GM12878 (cell line): ENCODE measurements around the gene COL4A2. TPM values are rescaled to one million over a fixed set of nuclear protein-coding genes. Genes with fewer than 3 reads are reported as not detected.

Experiments
- ETV6 ChIP-seq, 2 experiments: fragments of 450-650 bp in 1 of 2; IDR thresholded peaks in 1 of 2; conservative IDR thresholded peaks in 1 of 2; 2 replicates each; pipeline ENCODE4 v1.6.1; 2014; ENCODE audit warnings: antibody characterized with exemption in 1 of 2, borderline replicate concordance in 1 of 2, low read depth in 1 of 2, mild to moderate bottlenecking in 1 of 2, moderate library complexity in 1 of 2
- NR2F1 ChIP-seq: fragments of 450-650 bp; conservative IDR thresholded peaks from 2 replicates; pipeline ENCODE4 v1.6.1; 2017; ENCODE audit warnings: mild to moderate bottlenecking
- WRNIP1 ChIP-seq: IDR thresholded peaks from 2 replicates; pipeline ENCODE4 v1.6.1; 2011; ENCODE audit warnings: low read depth, low read length, improper control_type of control experiment, borderline replicate concordance
- polyA plus RNA-seq, 11 experiments: library from polyadenylated mRNA; depleted of rRNA in 4 of 11; unstranded in 6 of 11; stranded (reverse) in 5 of 11; fragments of >200 nt; fragmentation: Nextera tagmentation in 4 of 11; fragmentation: Illumina TruSeq in 1 of 11; extraction: Ambion mirVana in 4 of 11; extraction: Trizol in 1 of 11; gene quantifications; 1 replicate in 1 of 11; 2 replicates in 10 of 11; pipeline versions ENCODE4 v1.2.1 to v1.2.3, GENCODE V29; 2011 to 2016; ENCODE audit warnings: inconsistent platforms in 2 of 11, missing spikeins in 2 of 11, low read depth in 1 of 11
- total RNA-seq, 4 experiments: library from RNA; depleted of rRNA in 3 of 4; stranded (reverse); fragments of >200 nt in 3 of 4; fragmentation: Illumina TruSeq in 1 of 4; extraction: Trizol in 1 of 4; gene quantifications; 2 replicates each; pipeline versions ENCODE4 v1.2.1 to v1.2.3, GENCODE V29; 2013 to 2021
- TF ChIP-seq, protein P1 (sequence below): fragments of 450-650 bp; IDR thresholded peaks from 2 replicates; pipeline ENCODE4 v1.6.1; 2017; ENCODE audit warnings: mild to moderate bottlenecking, moderate library complexity
- TF ChIP-seq, protein P2 (sequence below): fragments of 450-650 bp; formaldehyde crosslinking; IDR thresholded peaks from 2 replicates; pipeline ENCODE4 v1.5.0; 2022; ENCODE audit warnings: mild to moderate bottlenecking, missing genetic modification characterization

The COL4A2 gene
- total and polyA plus RNA-seq, 10 of the 15 experiments (the other 5 are each of a cell fraction or from before 2014, with no cell fraction given): 0.16 to 1.6 (median 0.62) TPM; not detected in 3

GRCh38 chr13:110323172-110323891 lies 16.2 kb downstream of the COL4A2 start (continued):
- TF ChIP-seq, protein P1, sequence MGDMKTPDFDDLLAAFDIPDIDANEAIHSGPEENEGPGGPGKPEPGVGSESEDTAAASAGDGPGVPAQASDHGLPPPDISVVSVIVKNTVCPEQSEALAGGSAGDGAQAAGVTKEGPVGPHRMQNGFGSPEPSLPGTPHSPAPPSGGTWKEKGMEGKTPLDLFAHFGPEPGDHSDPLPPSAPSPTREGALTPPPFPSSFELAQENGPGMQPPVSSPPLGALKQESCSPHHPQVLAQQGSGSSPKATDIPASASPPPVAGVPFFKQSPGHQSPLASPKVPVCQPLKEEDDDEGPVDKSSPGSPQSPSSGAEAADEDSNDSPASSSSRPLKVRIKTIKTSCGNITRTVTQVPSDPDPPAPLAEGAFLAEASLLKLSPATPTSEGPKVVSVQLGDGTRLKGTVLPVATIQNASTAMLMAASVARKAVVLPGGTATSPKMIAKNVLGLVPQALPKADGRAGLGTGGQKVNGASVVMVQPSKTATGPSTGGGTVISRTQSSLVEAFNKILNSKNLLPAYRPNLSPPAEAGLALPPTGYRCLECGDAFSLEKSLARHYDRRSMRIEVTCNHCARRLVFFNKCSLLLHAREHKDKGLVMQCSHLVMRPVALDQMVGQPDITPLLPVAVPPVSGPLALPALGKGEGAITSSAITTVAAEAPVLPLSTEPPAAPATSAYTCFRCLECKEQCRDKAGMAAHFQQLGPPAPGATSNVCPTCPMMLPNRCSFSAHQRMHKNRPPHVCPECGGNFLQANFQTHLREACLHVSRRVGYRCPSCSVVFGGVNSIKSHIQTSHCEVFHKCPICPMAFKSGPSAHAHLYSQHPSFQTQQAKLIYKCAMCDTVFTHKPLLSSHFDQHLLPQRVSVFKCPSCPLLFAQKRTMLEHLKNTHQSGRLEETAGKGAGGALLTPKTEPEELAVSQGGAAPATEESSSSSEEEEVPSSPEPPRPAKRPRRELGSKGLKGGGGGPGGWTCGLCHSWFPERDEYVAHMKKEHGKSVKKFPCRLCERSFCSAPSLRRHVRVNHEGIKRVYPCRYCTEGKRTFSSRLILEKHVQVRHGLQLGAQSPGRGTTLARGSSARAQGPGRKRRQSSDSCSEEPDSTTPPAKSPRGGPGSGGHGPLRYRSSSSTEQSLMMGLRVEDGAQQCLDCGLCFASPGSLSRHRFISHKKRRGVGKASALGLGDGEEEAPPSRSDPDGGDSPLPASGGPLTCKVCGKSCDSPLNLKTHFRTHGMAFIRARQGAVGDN: no peak
- no peak for TF ChIP-seq WRNIP1
- no peak for TF ChIP-seq NR2F1
- TF ChIP-seq, protein P2, sequence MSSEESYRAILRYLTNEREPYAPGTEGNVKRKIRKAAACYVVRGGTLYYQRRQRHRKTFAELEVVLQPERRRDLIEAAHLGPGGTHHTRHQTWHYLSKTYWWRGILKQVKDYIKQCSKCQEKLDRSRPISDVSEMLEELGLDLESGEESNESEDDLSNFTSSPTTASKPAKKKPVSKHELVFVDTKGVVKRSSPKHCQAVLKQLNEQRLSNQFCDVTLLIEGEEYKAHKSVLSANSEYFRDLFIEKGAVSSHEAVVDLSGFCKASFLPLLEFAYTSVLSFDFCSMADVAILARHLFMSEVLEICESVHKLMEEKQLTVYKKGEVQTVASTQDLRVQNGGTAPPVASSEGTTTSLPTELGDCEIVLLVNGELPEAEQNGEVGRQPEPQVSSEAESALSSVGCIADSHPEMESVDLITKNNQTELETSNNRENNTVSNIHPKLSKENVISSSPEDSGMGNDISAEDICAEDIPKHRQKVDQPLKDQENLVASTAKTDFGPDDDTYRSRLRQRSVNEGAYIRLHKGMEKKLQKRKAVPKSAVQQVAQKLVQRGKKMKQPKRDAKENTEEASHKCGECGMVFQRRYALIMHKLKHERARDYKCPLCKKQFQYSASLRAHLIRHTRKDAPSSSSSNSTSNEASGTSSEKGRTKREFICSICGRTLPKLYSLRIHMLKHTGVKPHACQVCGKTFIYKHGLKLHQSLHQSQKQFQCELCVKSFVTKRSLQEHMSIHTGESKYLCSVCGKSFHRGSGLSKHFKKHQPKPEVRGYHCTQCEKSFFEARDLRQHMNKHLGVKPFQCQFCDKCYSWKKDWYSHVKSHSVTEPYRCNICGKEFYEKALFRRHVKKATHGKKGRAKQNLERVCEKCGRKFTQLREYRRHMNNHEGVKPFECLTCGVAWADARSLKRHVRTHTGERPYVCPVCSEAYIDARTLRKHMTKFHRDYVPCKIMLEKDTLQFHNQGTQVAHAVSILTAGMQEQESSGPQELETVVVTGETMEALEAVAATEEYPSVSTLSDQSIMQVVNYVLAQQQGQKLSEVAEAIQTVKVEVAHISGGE (CRISPR knock-in tag): no peak
- no peak for TF ChIP-seq ETV6 (conservative IDR thresholded peaks at IDR 0.05 in 1 of 2, IDR thresholded peaks at IDR 0.05 in 1 of 2; ENCODE audit: borderline replicate concordance in 1 of 2, low read depth in 1 of 2)
